AG20443 (cell line): ENCODE results near the gene UNC79.
"Not testable (repeated sequence)": the region's sequence is repeated elsewhere in the genome, so short reads cannot be mapped to it uniquely, and the experiment has no call there.

Experiments used
- DNase-seq: peaks from one replicate; pipeline ENCODE4 v3.0.0; 2012; ENCODE audit warnings: low spot score, mixed read lengths

The UNC79 gene

GRCh38 chr14:93493622-93494021 is 62.9 kb downstream of the UNC79 start:
- DNase-seq, result not testable (repeated sequence)

GRCh38 chr14:93496856-93497741 is 66.4 kb downstream of the UNC79 start:
- no peak for DNase-seq

GRCh38 chr14:93510056-93510455 is 79.3 kb downstream of the UNC79 start:
- no peak for DNase-seq

DNA sequence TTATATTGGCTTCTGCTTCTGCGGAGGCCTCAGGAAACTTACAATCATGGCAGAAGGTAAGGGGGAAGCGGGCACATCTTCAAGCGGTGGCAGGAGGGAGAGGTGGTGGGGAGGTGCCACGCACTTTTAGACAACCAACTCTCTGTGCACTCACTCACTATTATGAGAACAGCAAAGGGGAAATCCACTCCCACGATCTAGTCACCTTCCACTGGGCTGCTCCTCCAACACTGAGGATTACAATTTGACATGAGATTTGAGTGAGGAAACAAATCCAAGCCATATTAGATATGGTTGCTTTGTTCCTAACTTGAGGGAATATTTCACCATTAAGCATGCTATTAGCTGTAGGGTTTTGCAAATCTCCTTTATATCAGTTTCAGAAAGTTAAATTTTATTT is 80.3 kb downstream of the UNC79 start:
- no peak for DNase-seq

GRCh38 chr14:93520053-93520607 is 89.4 kb downstream of the UNC79 start:
- DNase-seq, result no peak

GRCh38 chr14:93522221-93522620 is 91.5 kb downstream of the UNC79 start:
- DNase-seq, result no peak

GRCh38 chr14:93525216-93525615 is 94.5 kb downstream of the UNC79 start:
- DNase-seq, result not testable (repeated sequence)

- DNase-seq, result peak; percentile 48
Measured at GRCh38 chr14:93525696-93526451, 95.1 kb downstream of the UNC79 start.

DNA sequence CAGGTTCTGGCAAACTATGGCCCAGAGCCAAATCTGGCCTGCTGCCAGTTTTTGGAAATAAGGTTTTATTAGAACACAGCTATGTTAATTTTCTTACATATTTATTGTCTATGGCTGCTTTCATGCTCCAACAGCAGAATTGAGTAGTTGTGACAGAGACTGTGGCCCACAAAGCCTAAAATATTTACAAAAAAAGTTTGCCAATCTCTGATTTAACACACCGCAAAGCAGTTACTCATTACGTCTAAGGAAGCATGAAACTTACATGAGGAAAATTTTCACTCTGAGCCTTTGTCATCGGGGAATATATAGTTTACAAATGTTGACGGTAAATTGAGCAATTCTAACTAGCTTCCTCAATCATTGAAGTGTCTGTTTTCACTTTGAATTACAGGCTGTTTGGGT is 96.5 kb downstream of the UNC79 start:
- DNase-seq, result no peak

DNA sequence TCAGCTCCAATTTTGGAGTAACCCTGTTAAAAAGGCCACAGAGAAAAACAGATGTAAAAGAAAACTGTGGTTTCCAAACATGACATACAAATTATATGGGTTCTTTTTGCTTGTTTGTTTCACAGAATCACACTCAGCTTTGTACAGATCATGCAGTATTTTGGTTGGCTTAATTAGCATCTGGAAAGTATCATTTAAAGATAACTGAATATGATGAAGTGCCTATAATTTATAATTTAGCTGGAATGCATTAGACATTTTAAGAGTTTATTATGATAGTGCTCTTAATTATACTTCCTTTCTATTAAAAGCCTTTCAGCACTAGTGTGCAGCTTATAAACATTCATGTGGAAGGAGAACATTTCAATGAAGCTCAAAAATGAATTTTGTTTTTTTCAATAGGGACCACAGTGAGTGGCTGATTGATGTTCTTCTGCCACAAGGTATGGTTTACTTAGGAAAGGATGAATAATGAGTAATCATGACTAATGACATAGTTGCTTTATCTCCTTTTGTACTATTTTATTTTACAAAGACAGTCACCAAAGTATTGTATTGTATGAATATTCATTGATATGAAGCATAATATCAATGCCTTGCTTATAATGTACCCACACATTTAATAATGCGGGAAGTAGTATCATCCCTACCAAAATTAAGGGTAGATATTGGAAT is 98.3 kb downstream of the UNC79 start:
- no peak for DNase-seq

DNA sequence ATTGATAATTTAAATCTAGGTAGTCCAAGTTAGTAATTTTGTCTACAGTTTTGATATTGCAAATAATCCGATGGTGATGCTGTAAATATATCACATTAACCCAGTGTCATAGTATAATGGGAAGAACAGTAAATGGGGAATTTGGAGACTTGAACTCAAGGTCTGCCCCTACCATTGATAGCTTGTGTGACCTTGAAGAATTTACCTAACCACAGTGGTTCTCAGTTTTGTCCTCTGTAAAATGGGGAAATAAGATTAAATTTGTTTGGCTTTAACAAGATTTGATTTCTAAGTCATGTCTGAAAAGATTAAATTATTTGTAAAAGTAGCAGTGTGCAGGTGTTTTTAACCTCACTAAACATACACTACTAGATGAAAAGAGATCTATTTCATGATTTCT is 100.9 kb downstream of the UNC79 start:
- no peak for DNase-seq

DNA sequence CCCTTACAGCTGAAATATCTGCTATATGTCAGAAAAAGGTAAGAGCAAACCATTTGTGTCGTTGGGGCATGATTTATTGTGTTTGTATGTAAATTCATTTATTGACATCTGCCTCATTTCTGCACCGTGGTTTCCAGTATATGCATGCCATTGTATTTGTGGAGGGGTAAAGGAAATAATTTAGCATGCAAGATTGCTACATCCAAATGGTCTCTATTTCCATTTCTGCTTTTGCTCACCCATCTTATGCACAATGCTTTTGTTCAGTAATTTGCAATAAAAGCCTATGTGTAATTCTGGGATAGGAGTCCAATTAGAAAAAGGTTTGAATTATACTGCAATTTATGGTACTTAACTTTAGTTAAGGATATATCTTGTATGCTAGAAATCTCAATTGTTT is 101.8 kb downstream of the UNC79 start:
- DNase-seq, result no peak

- no peak for DNase-seq
Measured at GRCh38 chr14:93533437-93533836, 102.7 kb downstream of the UNC79 start.

- no peak for DNase-seq
Measured at GRCh38 chr14:93533842-93534241, 103.1 kb downstream of the UNC79 start.

- no peak for DNase-seq
Measured at GRCh38 chr14:93535537-93535936, 104.8 kb downstream of the UNC79 start.

- no peak for DNase-seq
Measured at GRCh38 chr14:93536945-93537344, 106.2 kb downstream of the UNC79 start.

DNA sequence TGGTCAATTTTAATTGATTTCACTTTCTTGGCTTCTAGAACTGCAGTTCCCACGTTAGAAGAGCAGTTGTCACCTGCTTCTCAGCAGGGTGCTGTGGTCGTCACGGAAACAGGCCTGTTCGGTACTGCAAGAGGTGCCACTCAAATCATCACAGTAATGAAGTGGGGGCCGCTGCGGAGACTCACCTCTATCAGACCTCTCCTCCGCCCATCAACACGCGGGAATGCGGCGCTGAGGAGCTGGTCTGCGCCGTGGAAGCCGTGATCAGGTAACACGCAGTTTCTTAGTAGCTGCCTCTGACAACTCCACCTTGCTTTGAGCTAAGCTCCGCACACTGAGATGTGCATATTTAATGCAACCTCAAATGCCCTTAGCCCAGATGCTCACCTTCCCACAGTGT is 107.2 kb downstream of the UNC79 start:
- DNase-seq, result no peak

GRCh38 chr14:93538413-93538812 is 107.7 kb downstream of the UNC79 start:
- no peak for DNase-seq

- DNase-seq, result no peak
Measured at GRCh38 chr14:93540235-93540634, 109.5 kb downstream of the UNC79 start.

DNA sequence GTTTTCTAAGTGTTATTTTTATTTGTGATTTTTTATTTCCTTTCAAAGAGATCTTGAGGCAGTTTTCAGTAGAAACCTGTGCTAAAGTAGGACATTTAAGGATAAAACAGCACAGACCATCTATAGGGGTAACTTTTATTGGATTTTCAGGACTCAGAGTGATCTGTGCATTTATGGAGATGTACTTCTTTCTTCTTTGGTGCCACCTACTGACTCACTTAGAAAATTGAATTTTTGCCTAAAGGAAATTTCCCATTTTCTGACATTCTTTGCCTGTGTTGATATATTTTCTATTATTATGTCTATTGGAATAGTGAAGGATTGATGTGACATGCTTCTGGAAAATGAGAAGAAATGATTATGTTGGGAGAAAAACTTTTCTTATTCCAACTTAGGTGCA is 113.0 kb downstream of the UNC79 start:
- peak; percentile 16 for DNase-seq

DNA sequence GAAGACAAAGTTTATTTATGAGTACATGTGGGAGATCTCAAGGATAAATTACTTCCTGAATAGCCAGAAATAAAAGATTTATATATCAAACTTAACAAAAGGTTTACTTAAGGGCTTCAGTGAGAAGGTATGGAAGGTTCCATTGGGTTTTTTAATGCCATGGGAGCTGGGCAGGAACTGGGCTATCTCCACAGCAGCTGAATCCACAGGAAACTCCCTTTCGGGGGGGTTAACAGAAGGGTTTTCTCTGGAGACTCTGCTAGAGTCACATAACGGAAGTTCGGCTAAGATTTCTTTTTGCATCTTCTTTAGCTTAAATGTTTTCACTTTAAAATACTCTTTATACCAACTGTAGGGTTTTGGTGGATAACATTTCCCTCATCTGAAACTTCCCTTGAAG is 113.5 kb downstream of the UNC79 start:
- no peak for DNase-seq

DNA sequence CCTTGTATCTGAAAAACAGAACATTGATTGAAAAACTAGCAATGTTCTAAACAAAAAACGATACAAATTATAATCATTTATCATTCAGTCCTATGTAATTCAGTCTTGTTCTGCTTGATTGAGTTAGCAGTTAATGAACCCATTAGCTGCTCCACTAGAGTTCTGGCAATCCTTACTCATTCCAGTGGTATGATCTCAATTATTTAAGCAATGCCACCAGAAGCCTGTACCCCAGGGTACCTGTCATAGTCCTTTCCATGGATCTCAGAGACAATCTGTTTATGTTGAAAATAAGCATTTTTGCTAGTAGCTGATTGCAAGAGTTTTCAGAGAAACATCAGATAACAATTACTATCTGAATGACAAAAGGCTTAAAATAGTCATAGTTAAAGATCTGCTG is 115.9 kb downstream of the UNC79 start:
- DNase-seq, result no peak
